ENCODE measurements around the gene SRSF2. TPM values are rescaled to one million over a fixed set of nuclear protein-coding genes. Genes with fewer than 3 reads are reported as not detected.
A peak's percentile ranks its signal among the peaks of the same experiment; 100 is the strongest.

SRSF2 gene
- 275 and 497 TPM in 2 replicates for total RNA-seq

- no peak for TF ChIP-seq CTCF (conservative IDR thresholded peaks at IDR 0.05; ENCODE audit: low read depth, low read length)
- H3K4me3 ChIP-seq (ENCODE audit: low read depth, low read length), result peak within 1 kb of the TSS; percentile 88
- no peak for DNase-seq (ENCODE audit: low read depth)
Measured at GRCh38 chr17:76737082-76737675, at the start of gene SRSF2. Gene SRSF2 (minus strand): TSS chr17:76737331. CDS start chr17:76737160, 171 bp downstream.

GRCh38 chr17:76784926-76785325, 47.8 kb upstream of the SRSF2 start:
- no peak overlapping the region for H3K4me3 ChIP-seq (ENCODE audit: low read depth, low read length)
- no peak for TF ChIP-seq CTCF (conservative IDR thresholded peaks at IDR 0.05; ENCODE audit: low read depth, low read length)
- no peak for DNase-seq (ENCODE audit: low read depth)

GRCh38 chr17:76783146-76783545, 46.0 kb upstream of the SRSF2 start:
- DNase-seq (ENCODE audit: low read depth), result no peak
- H3K4me3 ChIP-seq (ENCODE audit: low read depth, low read length), result no peak overlapping the region
- no peak for TF ChIP-seq CTCF (conservative IDR thresholded peaks at IDR 0.05; ENCODE audit: low read depth, low read length)

- TF ChIP-seq CTCF (conservative IDR thresholded peaks at IDR 0.05; ENCODE audit: low read depth, low read length), result peak; percentile 45
- H3K4me3 ChIP-seq (ENCODE audit: low read depth, low read length), result no peak overlapping the region
- no peak for DNase-seq (ENCODE audit: low read depth)
Measured at GRCh38 chr17:76781056-76781982, 44.2 kb upstream of the SRSF2 start.

- H3K4me3 ChIP-seq (ENCODE audit: low read depth, low read length), result no peak overlapping the region
- no peak for DNase-seq (ENCODE audit: low read depth)
- no peak for TF ChIP-seq CTCF (conservative IDR thresholded peaks at IDR 0.05; ENCODE audit: low read depth, low read length)
Measured at GRCh38 chr17:76775021-76775600, 38.0 kb upstream of the SRSF2 start.

GRCh38 chr17:76772842-76773525, 35.9 kb upstream of the SRSF2 start:
- no peak for TF ChIP-seq CTCF (conservative IDR thresholded peaks at IDR 0.05; ENCODE audit: low read depth, low read length)
- no peak overlapping the region for H3K4me3 ChIP-seq (ENCODE audit: low read depth, low read length)
- no peak for DNase-seq (ENCODE audit: low read depth)

Measured in epithelial cell of proximal tubule (primary cell).